Choroid plexus epithelial cell (primary cell): ENCODE measurements around the gene FBXO30.
A peak's percentile ranks its signal among the peaks of the same experiment; 100 is the strongest.

Experiments
- DNase-seq: peaks from one replicate; pipeline ENCODE4 v3.0.0-alpha.2; 2010; ENCODE audit warnings: low read depth
- H3K4me3 ChIP-seq: 2 replicates; pipeline ENCODE4 v1.5.1; 2011; ENCODE audit warnings: low read depth, mild to moderate bottlenecking, control low read depth, low read length, moderate library complexity
- CTCF ChIP-seq: conservative IDR thresholded peaks from 2 replicates; pipeline ENCODE4 v1.5.1; 2011; ENCODE audit warnings: low read depth, mild to moderate bottlenecking, control low read depth, inconsistent platforms, low read length, moderate library complexity

The FBXO30 gene

GRCh38 chr6:145836772-145837171 lies 22.2 kb upstream of the FBXO30 start:
- no peak overlapping the region for H3K4me3 ChIP-seq
- no peak for DNase-seq
- TF ChIP-seq CTCF: no peak

- H3K4me3 ChIP-seq: no peak overlapping the region
Observed at GRCh38 chr6:145836170-145836569, 21.6 kb upstream of the FBXO30 start.

GRCh38 chr6:145830612-145831011 lies 16.0 kb upstream of the FBXO30 start:
- H3K4me3 ChIP-seq: no peak overlapping the region
- no peak for TF ChIP-seq CTCF
- no peak for DNase-seq

More at GRCh38 chr6:145836170-145836569, 21.6 kb upstream of the FBXO30 start:
- peak; percentile 71 for DNase-seq
- no peak for TF ChIP-seq CTCF

- peak; percentile 66 for DNase-seq
- no peak for TF ChIP-seq CTCF
- no peak overlapping the region for H3K4me3 ChIP-seq
Observed at GRCh38 chr6:145829950-145830349, 15.4 kb upstream of the FBXO30 start.

- no peak overlapping the region for H3K4me3 ChIP-seq
- TF ChIP-seq CTCF: no peak
Observed at GRCh38 chr6:145829102-145829501, 14.5 kb upstream of the FBXO30 start.

GRCh38 chr6:145824344-145824743 lies 9.7 kb upstream of the FBXO30 start:
- H3K4me3 ChIP-seq: no peak overlapping the region
- no peak for DNase-seq
- TF ChIP-seq CTCF: no peak

More at GRCh38 chr6:145829102-145829501, 14.5 kb upstream of the FBXO30 start:
- no peak for DNase-seq

- TF ChIP-seq CTCF: no peak
- no peak for DNase-seq
- no peak overlapping the region for H3K4me3 ChIP-seq
Observed at GRCh38 chr6:145823328-145823944, 8.8 kb upstream of the FBXO30 start.
